Uterus (tissue), 4 donors: ENCODE results near the gene GDE1. TPM values are rescaled to one million over a fixed set of nuclear protein-coding genes. Genes with fewer than 3 reads are reported as not detected.

Experiments
- DNase-seq, 2 donors: peaks; one replicate each; pipeline ENCODE4 v3.0.0-alpha.2; 2019 to 2020
- H3K27ac ChIP-seq, 2 donors: fragments of 200-600 bp; sonication (generic); 1 replicate in 1 of 2; 2 replicates in 1 of 2; pipeline ENCODE4 v1.5.1; 2016 to 2018
- H3K27me3 ChIP-seq, 2 donors: fragments of 200-600 bp; sonication (generic); one replicate each; pipeline ENCODE4 v1.5.1; 2018 to 2019; ENCODE audit warnings: control low read depth in 1 of 2
- H3K36me3 ChIP-seq, 2 donors: fragments of 200-600 bp; sonication (generic); one replicate each; pipeline ENCODE4 v1.5.1; 2019; ENCODE audit warnings: control low read depth in 1 of 2
- H3K4me1 ChIP-seq, 2 donors: fragments of 200-600 bp; sonication (generic); one replicate each; pipeline ENCODE4 v1.5.1; 2018 to 2019; ENCODE audit warnings: control low read depth in 1 of 2
- H3K4me3 ChIP-seq, 2 donors: fragments of 200-600 bp; sonication (generic); 1 replicate in 1 of 2; 2 replicates in 1 of 2; pipeline ENCODE4 v1.5.1; 2018 to 2019; ENCODE audit warnings: mild to moderate bottlenecking in 1 of 2
- H3K9me3 ChIP-seq, 2 donors: fragments of 200-600 bp; sonication (generic); one replicate each; pipeline ENCODE4 v1.5.1; 2019; ENCODE audit warnings: control low read depth in 1 of 2
- POLR2A ChIP-seq, 2 donors: fragments of 450-650 bp; IDR thresholded peaks; one replicate each; pipeline ENCODE4 v1.6.1; 2016; ENCODE audit warnings: antibody characterized with exemption in 2 of 2, mild to moderate bottlenecking in 1 of 2, moderate library complexity in 1 of 2
- intact Hi-C: fragments of 100-400 bp; cut with DNase I; formaldehyde crosslinking; loops from one replicate; pipeline ENCODE4 v1.15.1; 2023; ENCODE audit warnings: low total_unique reads
- total RNA-seq, 4 donors: library from RNA; depleted of rRNA in 3 of 4; stranded (reverse); fragments of >200 nt in 3 of 4; gene quantifications; one replicate each; pipeline versions ENCODE4 v1.1.0 to v1.2.4, GENCODE V29; 2014 to 2023
- TF ChIP-seq, protein P1 (sequence below), 4 experiments: fragments of 200-600 bp in 2 of 4; fragments of 450-650 bp in 2 of 4; sonication (generic) in 2 of 4; IDR thresholded peaks; one replicate each; pipeline ENCODE4 v1.5.1; 2016 to 2019; ENCODE audit warnings: antibody characterized with exemption in 4 of 4, mild to moderate bottlenecking in 2 of 4, moderate library complexity in 1 of 4
- donor health status: DM: yes; HTN: yes; CAD: no.

The GDE1 gene
- total RNA-seq, 4 donors from 2014 or later, result 12.9 to 43.9 (median 35.6) TPM

DNA sequence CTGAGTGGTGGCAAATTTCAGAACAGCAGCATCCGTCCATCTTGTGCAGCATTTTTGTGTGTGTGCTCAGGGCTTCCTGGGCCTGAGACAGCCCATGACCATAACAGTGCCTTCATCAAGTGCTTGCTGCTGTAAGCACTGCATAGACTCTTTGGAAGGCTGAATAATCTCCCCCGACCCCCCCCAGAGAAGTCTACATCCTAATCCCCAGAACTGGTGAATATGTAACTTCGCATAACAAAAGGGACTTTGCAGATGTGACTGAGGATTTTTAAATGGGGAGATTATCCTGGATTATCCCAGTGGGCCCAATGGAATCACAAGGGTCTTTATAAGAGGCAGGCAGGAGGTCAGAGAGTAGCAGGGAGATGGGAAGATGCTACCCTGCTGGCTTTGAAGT, 53.6 kb downstream of the GDE1 start:
- intact Hi-C loops, result no loop called here
- TF ChIP-seq, protein P1, sequence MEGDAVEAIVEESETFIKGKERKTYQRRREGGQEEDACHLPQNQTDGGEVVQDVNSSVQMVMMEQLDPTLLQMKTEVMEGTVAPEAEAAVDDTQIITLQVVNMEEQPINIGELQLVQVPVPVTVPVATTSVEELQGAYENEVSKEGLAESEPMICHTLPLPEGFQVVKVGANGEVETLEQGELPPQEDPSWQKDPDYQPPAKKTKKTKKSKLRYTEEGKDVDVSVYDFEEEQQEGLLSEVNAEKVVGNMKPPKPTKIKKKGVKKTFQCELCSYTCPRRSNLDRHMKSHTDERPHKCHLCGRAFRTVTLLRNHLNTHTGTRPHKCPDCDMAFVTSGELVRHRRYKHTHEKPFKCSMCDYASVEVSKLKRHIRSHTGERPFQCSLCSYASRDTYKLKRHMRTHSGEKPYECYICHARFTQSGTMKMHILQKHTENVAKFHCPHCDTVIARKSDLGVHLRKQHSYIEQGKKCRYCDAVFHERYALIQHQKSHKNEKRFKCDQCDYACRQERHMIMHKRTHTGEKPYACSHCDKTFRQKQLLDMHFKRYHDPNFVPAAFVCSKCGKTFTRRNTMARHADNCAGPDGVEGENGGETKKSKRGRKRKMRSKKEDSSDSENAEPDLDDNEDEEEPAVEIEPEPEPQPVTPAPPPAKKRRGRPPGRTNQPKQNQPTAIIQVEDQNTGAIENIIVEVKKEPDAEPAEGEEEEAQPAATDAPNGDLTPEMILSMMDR (IDR thresholded peaks at IDR 0.05), result no peak
- TF ChIP-seq POLR2A (IDR thresholded peaks at IDR 0.05), result no peak
- no peaks in the 10 kb centered on the region for H3K36me3 ChIP-seq

DNA sequence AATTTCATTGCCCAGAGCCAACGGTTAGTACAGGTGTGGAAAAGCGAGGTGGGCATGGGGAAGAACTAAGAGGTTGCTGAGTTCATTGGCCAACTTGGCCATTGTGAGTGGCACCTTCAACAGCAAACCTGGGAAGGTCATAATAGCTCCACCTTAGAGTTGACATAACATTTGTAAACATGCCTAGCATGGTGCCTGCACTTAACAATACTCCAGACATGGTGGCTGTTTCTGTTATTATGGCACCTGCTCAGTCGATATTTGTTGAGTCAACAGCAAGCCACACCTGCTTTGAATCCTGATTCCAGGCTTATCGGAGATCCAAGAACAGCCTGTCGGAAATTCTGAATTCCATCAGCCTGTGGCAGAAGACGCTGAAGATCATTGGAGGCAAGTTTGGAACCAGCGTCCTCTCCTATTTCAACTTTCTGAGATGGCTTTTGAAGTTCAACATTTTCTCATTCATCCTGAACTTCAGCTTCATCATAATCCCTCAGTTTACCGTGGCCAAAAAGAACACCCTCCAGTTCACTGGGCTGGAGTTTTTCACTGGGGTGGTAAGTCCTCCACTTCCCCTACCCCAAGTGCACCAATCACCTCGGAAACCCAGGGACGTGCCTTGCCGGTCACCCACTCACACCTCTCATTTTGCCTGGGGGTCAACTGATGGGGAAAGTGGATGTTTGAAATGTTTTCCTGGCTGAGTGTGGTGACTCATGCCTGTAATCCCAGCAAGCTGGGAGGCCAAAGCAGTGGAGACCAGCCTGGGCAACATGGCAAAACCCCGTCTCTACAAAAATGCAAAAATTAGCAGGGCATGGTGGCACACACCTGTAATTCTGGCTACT, 58.2 kb downstream of the GDE1 start:
- no peak for TF ChIP-seq POLR2A (IDR thresholded peaks at IDR 0.05)
- TF ChIP-seq, protein P1 (IDR thresholded peaks at IDR 0.05), result no peak
- Histone ChIP-seq H3K27me3 (no peaks in the 10 kb centered on the region), H3K4me3 (no peak overlapping the region), H3K4me1 (no peaks in the 10 kb centered on the region), H3K27ac (no peak overlapping the region), H3K36me3 (no peaks in the 10 kb centered on the region), H3K9me3 (no peaks in the 10 kb centered on the region)
- no peak for DNase-seq
- intact Hi-C loops, result no loop called here

More for the DNA sequence above, 53.6 kb downstream of the GDE1 start:
- Histone ChIP-seq H3K27ac (no peak overlapping the region), H3K9me3 (no peaks in the 10 kb centered on the region), H3K4me1 (no peaks in the 10 kb centered on the region), H3K27me3 (no peaks in the 10 kb centered on the region), H3K4me3 (no peak overlapping the region)
- DNase-seq, result no peak

DNA sequence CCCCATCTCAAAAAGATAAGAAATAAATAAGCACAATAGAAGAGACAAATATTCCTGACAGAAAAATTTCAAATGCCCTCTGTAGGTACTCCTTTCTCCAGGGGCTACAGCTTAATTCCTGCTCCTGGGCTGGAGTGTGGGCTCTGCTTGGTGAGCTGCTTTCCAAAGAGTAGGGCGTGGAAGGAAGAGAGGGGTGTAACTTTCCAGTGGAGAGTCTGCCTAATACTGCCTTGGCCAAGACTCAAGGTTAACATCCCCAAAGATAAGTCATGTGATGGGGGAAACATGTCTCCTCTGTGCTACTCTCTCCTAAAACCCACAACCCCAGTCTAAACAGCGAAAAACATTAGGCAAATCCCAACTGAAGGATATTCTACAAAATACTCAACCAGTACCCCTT, 61.5 kb downstream of the GDE1 start:
- no peak overlapping the region for H3K27ac ChIP-seq
- no peak for DNase-seq
- H3K36me3 ChIP-seq, result no peaks in the 10 kb centered on the region
- no peaks in the 10 kb centered on the region for H3K4me1 ChIP-seq
- intact Hi-C loops, result no loop called here
- no peaks in the 10 kb centered on the region for H3K27me3 ChIP-seq
- no peaks in the 10 kb centered on the region for H3K9me3 ChIP-seq
- TF ChIP-seq, protein P1 (IDR thresholded peaks at IDR 0.05), result no peak
- no peak for TF ChIP-seq POLR2A (IDR thresholded peaks at IDR 0.05)
- no peak overlapping the region for H3K4me3 ChIP-seq

DNA sequence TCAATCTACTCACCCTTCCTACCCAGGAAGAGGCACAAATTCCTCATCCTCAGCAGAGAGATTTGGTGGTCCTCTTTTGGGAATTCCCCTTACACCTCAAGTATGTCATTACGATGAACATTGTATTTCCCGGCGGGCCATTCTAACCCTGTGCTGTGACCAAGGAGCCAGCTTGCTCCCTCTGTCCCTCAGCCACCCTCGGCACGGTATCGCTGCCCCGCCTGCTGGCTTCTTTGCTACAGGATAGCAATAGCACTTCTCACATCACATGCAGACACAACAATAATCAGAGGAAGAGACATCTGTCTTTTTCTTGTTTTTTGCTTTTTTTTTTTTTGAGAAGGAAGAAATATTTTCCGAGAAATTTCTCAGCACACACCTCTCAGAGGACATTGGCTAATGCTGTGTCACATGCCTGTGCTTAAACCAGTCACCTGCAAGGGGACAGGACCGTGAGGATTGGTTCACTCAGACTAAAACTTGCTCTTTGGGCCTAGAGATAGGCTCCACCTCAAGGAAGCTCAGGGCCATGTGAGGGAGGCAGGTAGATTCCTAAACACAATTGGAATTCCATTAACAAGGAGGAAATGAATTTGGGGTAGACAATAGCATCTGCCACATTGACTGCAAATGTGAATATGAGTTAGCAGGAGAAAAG, 63.0 kb downstream of the GDE1 start:
- TF ChIP-seq, protein P1 (IDR thresholded peaks at IDR 0.05), result no peak
- TF ChIP-seq POLR2A (IDR thresholded peaks at IDR 0.05), result no peak
- intact Hi-C loops, result no loop called here

More for the DNA sequence above, 63.0 kb downstream of the GDE1 start:
- Histone ChIP-seq H3K27ac (no peak overlapping the region), H3K4me3 (no peak overlapping the region), H3K9me3 (no peaks in the 10 kb centered on the region), H3K36me3 (no peaks in the 10 kb centered on the region), H3K4me1 (no peaks in the 10 kb centered on the region), H3K27me3 (no peaks in the 10 kb centered on the region)
- DNase-seq, result no peak

Other genes with a start within 250 kb of the GDE1 start
- not detected for gene CLEC19A, start 236.4 kb downstream of the GDE1 start, total RNA-seq
- gene TMC5, start 104.2 kb downstream of the GDE1 start, total RNA-seq, result 1 to 10 TPM in 1 of 4 donors, under 1 TPM in 1, not detected in 2; under 0.01 to 2.7 TPM
- 10 to 100 TPM in 3 of 4 donors, 1 to 10 TPM in 1; 5.1 to 52.7 (median 24.5) TPM for gene CCP110, start 1.8 kb upstream of the GDE1 start, total RNA-seq
- 100 to 1,000 TPM in 2 of 4 donors, 10 to 100 TPM in 2; 34.8 to 110 (median 88.2) TPM for gene VPS35L, start 33.6 kb upstream of the GDE1 start, total RNA-seq
- gene KNOP1, start 196.1 kb upstream of the GDE1 start, total RNA-seq, result 10 to 100 TPM in 2 of 4 donors, 1 to 10 TPM in 2; 1.5 to 20.5 (median 9.4) TPM
- gene IQCK, start 196.2 kb upstream of the GDE1 start, total RNA-seq, result 10 to 100 TPM; 14.7 to 27.2 (median 21.1) TPM